ENCODE data around the gene TSEN54.
"Not testable (repeated sequence)": the region's sequence is repeated elsewhere in the genome, so short reads cannot be mapped to it uniquely, and the experiment has no call there.

The TSEN54 gene

DNA sequence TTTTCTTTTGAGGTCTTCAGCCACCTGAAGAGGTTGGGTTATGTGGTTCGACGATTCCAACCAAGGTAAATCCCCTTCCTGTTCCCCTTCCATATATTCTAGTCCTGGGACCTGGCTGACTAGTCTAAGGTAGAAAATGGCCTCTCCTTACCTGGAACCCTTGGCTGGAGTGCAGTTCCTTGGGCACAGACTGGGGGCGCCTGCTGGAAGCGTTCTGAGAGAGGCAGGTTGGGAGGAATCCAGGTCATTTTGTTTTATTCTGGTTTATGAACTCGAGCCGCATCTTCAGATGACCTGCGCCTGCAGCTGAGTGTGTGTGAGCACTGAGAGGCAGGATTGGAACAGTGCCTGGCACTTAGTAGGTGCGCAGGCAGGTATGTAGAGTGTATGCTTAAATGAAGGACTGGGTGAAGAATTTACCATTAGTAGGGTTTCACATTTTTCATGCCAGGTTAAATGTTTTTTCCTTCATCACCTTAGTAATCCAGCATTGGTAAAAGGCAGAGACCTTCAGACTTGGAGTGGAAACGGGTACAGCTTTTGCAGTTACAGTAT lies 2.7 kb downstream of the TSEN54 start:
- TF ChIP-seq, protein P1, sequence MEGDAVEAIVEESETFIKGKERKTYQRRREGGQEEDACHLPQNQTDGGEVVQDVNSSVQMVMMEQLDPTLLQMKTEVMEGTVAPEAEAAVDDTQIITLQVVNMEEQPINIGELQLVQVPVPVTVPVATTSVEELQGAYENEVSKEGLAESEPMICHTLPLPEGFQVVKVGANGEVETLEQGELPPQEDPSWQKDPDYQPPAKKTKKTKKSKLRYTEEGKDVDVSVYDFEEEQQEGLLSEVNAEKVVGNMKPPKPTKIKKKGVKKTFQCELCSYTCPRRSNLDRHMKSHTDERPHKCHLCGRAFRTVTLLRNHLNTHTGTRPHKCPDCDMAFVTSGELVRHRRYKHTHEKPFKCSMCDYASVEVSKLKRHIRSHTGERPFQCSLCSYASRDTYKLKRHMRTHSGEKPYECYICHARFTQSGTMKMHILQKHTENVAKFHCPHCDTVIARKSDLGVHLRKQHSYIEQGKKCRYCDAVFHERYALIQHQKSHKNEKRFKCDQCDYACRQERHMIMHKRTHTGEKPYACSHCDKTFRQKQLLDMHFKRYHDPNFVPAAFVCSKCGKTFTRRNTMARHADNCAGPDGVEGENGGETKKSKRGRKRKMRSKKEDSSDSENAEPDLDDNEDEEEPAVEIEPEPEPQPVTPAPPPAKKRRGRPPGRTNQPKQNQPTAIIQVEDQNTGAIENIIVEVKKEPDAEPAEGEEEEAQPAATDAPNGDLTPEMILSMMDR (IDR thresholded peaks at IDR 0.05; ENCODE audit: low read depth, low read length, missing control alignments): no peak

GRCh38 chr17:75520413-75520812 lies 4.1 kb downstream of the TSEN54 start:
- H3K4me3 ChIP-seq (replicated peaks; ENCODE audit: low read depth, low read length); DNase-seq (ENCODE audit: extremely low read depth, low read depth): not testable (repeated sequence)

More for the DNA sequence above, 2.7 kb downstream of the TSEN54 start:
- no peak for DNase-seq (ENCODE audit: extremely low read depth, low read depth)
- H3K4me3 ChIP-seq (replicated peaks; ENCODE audit: low read depth, low read length): no peak overlapping the region

- TF ChIP-seq, protein P1 (IDR thresholded peaks at IDR 0.05; ENCODE audit: low read depth, low read length, missing control alignments): no peak
- H3K4me3 ChIP-seq (replicated peaks; ENCODE audit: low read depth, low read length): no peak overlapping the region
- no peak for DNase-seq (ENCODE audit: extremely low read depth, low read depth)
These were observed 5.0 kb downstream of the TSEN54 start for GRCh38 chr17:75521290-75521689.

DNA sequence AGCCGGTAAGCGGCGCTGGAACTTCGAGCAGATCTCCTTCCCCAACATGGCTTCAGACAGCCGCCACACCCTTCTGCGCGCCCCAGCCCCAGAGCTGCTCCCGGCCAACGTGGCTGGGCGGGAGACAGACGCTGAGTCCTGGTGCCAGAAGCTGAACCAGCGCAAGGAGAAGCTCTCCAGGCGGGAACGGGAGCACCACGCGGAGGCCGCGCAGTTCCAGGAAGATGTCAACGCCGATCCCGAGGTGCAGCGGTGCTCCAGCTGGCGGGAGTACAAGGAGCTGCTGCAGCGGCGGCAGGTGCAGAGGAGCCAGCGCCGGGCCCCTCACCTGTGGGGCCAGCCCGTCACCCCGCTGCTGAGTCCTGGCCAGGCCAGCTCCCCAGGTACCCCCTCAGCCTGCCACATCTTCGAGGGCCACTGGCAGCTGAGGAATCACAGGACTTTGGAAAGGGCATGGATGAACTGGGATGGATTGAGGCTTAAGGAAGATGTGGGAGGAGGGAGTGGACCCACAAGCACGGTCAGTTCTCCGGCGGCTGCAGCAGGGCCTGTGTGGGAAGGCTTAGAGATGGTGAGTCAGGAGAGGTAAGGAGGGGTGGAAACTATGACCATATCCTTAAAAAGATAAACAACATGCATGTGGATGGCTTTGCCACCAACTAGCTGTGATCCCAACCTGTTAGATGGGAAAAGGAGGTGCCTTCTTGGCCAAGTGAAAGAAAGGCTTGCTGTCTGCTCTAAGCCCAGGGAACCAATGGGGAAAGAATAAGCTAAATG lies 5.8 kb downstream of the TSEN54 start:
- DNase-seq (ENCODE audit: extremely low read depth, low read depth): no peak
- H3K4me3 ChIP-seq (replicated peaks; ENCODE audit: low read depth, low read length): no peak overlapping the region
- TF ChIP-seq, protein P1 (IDR thresholded peaks at IDR 0.05; ENCODE audit: low read depth, low read length, missing control alignments): no peak

- TF ChIP-seq, protein P1 (IDR thresholded peaks at IDR 0.05; ENCODE audit: low read depth, low read length, missing control alignments): no peak
- no peak overlapping the region for H3K4me3 ChIP-seq (replicated peaks; ENCODE audit: low read depth, low read length)
- DNase-seq (ENCODE audit: extremely low read depth, low read depth): no peak
These were observed 7.3 kb downstream of the TSEN54 start for GRCh38 chr17:75523647-75524046.

DNA sequence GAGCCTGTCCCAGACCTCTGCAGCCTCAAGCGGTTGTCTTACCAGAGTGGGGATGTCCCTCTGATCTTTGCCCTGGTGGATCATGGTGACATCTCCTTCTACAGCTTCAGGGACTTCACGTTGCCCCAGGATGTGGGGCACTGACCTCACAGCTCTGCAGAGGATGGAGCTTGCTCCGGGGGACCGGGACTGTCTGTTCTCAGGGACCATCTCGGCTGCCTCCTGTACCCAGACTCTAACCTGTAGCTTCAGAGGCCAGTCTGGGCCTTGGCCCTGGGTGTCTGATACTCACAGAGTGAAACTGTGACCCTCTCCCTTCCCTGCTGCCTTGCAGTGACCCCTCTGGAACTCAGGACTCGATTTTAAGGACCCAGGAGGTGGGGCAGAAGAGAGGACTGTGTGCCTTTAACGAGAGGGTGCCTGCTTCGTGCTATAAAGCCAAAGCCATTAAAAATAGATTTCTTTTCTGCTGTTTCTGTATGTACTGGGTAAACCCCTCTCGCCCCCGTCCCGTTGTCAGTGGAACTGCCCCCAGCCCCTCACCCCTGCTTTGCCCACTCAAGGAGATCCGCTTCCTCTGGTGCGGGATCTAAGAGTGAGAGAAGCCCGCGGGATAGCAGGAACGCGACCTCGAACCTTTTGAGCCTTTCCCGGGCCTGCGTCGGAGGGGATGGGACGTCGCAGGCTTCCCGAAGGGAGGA lies 8.1 kb downstream of the TSEN54 start:
- DNase-seq (ENCODE audit: extremely low read depth, low read depth): no peak
- TF ChIP-seq, protein P1 (IDR thresholded peaks at IDR 0.05; ENCODE audit: low read depth, low read length, missing control alignments): no peak
- H3K4me3 ChIP-seq (replicated peaks; ENCODE audit: low read depth, low read length): peak overlapping the region; percentile 44; the same call in 1 of the 2 replicates

Measured in HFF-Myc (cell line).